Osteocyte (in vitro differentiated cells): ENCODE measurements around the gene SNX19. TPM values are rescaled to one million over a fixed set of nuclear protein-coding genes. Genes with fewer than 3 reads are reported as not detected.

Experiments
- DNase-seq: peaks from one replicate; pipeline ENCODE4 v3.0.0; 2021; ENCODE audit warnings: mixed read lengths; ENCODE audit not compliant: unreplicated experiment; ENCODE audit errors: extremely low spot score
- H3K27ac Mint-ChIP-seq: one replicate; pipeline ENCODE4 v1.8.0; 2021; ENCODE audit warnings: mild to moderate bottlenecking, mixed read lengths; ENCODE audit not compliant: unreplicated experiment
- H3K27me3 Mint-ChIP-seq: one replicate; pipeline ENCODE4 v1.8.0; 2021; ENCODE audit warnings: mixed read lengths; ENCODE audit not compliant: unreplicated experiment
- H3K36me3 Mint-ChIP-seq: one replicate; pipeline ENCODE4 v1.8.0; 2021; ENCODE audit warnings: mixed read lengths; ENCODE audit not compliant: unreplicated experiment
- H3K4me1 Mint-ChIP-seq: one replicate; pipeline ENCODE4 v1.8.0; 2021; ENCODE audit warnings: mixed read lengths; ENCODE audit not compliant: unreplicated experiment
- H3K4me3 Mint-ChIP-seq: one replicate; pipeline ENCODE4 v1.8.0; 2021; ENCODE audit warnings: mild to moderate bottlenecking, moderate library complexity, mixed read lengths; ENCODE audit not compliant: unreplicated experiment
- H3K9me3 Mint-ChIP-seq: one replicate; pipeline ENCODE4 v1.8.0; 2021; ENCODE audit warnings: mixed read lengths; ENCODE audit not compliant: unreplicated experiment
- total RNA-seq: library from RNA; stranded (reverse); gene quantifications from 2 replicates; pipeline ENCODE4 v1.2.1, GENCODE V29; 2021
- TF ChIP-seq, protein P1 (sequence below): fragments of 200-600 bp; sonication (generic); IDR thresholded peaks from 2 replicates; pipeline ENCODE4 v1.5.0; 2021; ENCODE audit warnings: antibody characterized with exemption, mild to moderate bottlenecking, moderate library complexity

SNX19 gene
- total RNA-seq, 1 donor from 2014 or later, result 68.4 TPM

DNA sequence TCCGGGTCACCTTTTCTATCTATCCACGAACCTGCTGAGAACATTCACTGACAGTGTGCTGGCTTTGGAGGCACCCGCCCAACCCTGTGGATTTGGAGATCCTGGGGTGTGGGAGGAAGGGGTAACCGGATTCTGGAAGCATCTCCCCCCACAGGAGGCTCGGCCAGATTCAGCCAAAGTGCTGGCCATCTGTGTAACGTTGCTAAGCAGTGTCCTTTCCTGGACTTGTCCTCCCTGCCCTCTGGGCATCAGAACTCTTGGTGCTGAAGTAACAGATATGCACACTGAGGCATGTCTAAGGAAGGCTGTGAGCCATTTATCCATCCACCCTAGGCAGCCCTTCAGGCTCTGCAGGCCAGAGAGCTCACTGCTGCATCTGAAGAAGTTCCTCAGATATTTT is 85.7 kb downstream of the SNX19 start:
- TF ChIP-seq, protein P1, sequence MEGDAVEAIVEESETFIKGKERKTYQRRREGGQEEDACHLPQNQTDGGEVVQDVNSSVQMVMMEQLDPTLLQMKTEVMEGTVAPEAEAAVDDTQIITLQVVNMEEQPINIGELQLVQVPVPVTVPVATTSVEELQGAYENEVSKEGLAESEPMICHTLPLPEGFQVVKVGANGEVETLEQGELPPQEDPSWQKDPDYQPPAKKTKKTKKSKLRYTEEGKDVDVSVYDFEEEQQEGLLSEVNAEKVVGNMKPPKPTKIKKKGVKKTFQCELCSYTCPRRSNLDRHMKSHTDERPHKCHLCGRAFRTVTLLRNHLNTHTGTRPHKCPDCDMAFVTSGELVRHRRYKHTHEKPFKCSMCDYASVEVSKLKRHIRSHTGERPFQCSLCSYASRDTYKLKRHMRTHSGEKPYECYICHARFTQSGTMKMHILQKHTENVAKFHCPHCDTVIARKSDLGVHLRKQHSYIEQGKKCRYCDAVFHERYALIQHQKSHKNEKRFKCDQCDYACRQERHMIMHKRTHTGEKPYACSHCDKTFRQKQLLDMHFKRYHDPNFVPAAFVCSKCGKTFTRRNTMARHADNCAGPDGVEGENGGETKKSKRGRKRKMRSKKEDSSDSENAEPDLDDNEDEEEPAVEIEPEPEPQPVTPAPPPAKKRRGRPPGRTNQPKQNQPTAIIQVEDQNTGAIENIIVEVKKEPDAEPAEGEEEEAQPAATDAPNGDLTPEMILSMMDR, result no peak
- Mint-ChIP-seq H3K4me3 (no peak overlapping the region), H3K27ac (peak overlapping the region; percentile 80), H3K36me3 (no peaks in the 10 kb centered on the region), H3K9me3 (no peaks in the 10 kb centered on the region), H3K27me3 (no peaks in the 10 kb centered on the region), H3K4me1 (peaks cover 80% of the 10 kb centered on the region)
- DNase-seq, result no peak

DNA sequence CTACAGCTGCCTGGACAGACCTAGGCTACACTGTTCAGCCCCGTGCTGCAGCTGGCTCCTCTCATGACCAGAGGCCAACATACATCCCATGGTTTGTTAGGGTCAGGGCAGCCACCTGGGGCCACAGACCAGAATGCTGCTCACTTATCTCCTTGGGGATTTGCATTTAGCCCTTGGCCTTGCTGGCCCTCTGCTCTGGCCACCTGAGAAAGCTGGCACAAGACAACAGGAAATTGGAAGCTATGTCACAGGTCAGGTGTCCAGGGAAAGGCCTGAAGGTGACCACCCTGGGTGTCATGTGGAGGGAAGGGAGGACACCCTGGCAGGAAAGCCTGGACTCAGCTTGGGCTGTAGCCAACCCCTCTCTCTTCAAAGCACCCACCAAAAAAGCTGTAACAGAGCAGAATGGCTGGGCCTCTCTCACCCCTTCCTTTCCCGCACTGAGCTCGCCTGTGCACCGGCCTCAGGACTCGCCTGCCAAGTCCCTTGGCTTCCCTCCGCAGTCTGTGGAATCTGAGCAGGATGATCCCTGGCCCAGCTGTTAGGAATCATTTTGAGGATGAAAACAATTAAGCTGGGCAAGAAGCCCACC is 86.3 kb downstream of the SNX19 start:
- DNase-seq, result no peak
- Mint-ChIP-seq H3K27me3 (no peaks in the 10 kb centered on the region), H3K36me3 (no peaks in the 10 kb centered on the region), H3K27ac (peak overlapping the region; percentile 80), H3K4me3 (no peak overlapping the region), H3K9me3 (no peaks in the 10 kb centered on the region), H3K4me1 (peaks cover 83% of the 10 kb centered on the region)
- TF ChIP-seq, protein P1, result no peak

DNA sequence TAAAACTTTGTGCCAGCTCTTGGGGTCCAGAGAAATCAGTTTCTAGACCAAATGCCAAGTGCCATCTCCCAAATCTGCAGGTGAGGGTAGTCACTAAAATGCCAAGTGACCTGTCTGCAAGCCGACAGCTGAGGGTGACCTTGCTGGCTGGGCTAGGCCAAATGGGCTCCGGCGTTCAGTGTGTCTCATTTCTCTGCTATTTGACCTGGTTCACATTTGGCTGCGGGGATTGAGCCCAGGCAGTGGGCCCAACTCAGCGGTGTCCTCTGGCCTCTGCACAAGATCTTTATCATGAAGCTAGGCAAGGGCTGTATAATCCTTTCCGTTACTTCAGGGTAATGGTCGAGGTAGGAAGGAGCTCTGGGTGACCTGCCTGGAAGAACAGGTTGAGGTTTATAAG is 87.5 kb downstream of the SNX19 start:
- H3K27me3 Mint-ChIP-seq, result no peaks in the 10 kb centered on the region
- H3K4me1 Mint-ChIP-seq, result peaks cover 82% of the 10 kb centered on the region
- no peak overlapping the region for H3K4me3 Mint-ChIP-seq
- no peaks in the 10 kb centered on the region for H3K9me3 Mint-ChIP-seq
- TF ChIP-seq, protein P1, result no peak
- DNase-seq, result no peak
- no peaks in the 10 kb centered on the region for H3K36me3 Mint-ChIP-seq
- no peak overlapping the region for H3K27ac Mint-ChIP-seq

DNA sequence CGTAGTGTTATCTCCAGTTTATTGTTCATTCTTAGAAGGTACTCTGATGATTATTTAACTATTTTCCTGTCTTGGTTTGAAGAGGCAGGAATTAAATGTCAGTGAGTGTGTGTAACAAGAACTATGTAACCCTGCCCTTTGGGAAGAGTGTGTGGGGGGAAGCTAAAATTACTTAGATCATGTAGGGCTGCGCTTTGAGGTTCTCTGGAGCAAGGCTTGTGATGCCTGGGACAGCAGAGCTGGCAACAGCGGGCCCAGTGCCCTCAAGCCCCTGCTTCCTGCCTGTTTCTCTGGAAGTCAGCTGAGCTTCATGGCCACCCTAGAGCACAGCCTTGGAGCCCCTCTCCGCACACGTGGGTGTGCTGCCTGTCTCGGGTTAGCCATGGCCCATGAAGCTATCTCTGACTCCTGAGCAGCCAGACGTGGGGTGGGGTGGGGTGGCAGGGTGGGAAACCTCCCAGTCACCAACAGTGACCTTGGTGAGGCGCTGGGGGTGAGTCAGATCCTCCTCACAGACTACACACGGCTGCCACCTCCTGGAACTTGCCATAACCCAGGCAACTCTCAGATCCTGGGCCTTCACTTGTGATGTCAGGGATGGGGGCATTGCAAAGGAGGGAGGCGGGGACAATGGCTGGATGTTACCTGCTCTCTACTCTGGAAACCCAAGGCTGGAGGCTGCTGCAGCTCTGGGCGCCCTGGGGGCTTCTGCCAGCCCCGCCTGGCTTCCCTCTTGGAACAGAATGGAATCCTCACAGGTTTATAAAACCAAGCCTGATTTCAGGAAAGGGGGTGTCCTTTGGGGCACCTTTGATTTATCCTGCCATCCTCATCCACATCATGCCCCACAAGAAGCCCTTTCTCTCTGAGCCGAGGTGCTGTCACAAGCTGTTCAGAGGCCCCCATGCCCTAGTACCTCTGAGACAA is 88.6 kb downstream of the SNX19 start:
- DNase-seq, result no peak
- H3K36me3 Mint-ChIP-seq, result no peaks in the 10 kb centered on the region
- no peaks in the 10 kb centered on the region for H3K9me3 Mint-ChIP-seq
- TF ChIP-seq, protein P1, result peak; percentile 77
- H3K4me3 Mint-ChIP-seq, result no peak overlapping the region
- peaks cover 74% of the 10 kb centered on the region for H3K4me1 Mint-ChIP-seq
- H3K27me3 Mint-ChIP-seq, result no peaks in the 10 kb centered on the region
- peak overlapping the region; percentile 76 for H3K27ac Mint-ChIP-seq

DNA sequence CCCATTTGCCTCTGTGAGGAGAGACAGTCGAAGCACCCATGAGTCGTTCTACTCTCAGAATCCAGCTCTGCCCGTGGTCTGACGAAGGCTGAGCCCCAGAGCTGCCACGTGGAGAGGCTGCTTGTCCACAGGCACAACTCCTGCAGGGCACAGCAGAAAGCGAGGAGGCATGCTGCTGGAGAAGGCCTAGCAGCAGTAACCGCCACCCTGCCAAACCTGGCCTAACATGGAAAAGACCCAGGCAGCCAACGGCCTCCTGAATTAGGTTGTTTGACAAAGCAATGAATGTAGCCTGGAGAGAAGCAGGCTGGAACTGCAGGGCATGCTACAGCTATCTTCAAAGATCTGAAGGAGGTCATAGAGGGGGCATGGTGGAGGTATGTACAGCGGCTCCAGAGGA is 89.7 kb downstream of the SNX19 start:
- no peaks in the 10 kb centered on the region for H3K27me3 Mint-ChIP-seq

More for the DNA sequence above, 89.7 kb downstream of the SNX19 start:
- Mint-ChIP-seq H3K4me3 (no peak overlapping the region), H3K36me3 (no peaks in the 10 kb centered on the region), H3K4me1 (peaks cover 63% of the 10 kb centered on the region), H3K9me3 (no peaks in the 10 kb centered on the region), H3K27ac (no peak overlapping the region)
- TF ChIP-seq, protein P1, result no peak
- DNase-seq, result peak; percentile 68
